Measurements from ENCODE around the gene RNF39.

GRCh38 chr6:30103872-30104179 is 28.3 kb upstream of the RNF39 start:
- TF ChIP-seq MTA3 (IDR thresholded peaks at IDR 0.05; ENCODE audit: borderline replicate concordance, low read length), result no peak
- TF ChIP-seq, protein P1, sequence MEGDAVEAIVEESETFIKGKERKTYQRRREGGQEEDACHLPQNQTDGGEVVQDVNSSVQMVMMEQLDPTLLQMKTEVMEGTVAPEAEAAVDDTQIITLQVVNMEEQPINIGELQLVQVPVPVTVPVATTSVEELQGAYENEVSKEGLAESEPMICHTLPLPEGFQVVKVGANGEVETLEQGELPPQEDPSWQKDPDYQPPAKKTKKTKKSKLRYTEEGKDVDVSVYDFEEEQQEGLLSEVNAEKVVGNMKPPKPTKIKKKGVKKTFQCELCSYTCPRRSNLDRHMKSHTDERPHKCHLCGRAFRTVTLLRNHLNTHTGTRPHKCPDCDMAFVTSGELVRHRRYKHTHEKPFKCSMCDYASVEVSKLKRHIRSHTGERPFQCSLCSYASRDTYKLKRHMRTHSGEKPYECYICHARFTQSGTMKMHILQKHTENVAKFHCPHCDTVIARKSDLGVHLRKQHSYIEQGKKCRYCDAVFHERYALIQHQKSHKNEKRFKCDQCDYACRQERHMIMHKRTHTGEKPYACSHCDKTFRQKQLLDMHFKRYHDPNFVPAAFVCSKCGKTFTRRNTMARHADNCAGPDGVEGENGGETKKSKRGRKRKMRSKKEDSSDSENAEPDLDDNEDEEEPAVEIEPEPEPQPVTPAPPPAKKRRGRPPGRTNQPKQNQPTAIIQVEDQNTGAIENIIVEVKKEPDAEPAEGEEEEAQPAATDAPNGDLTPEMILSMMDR (IDR thresholded peaks at IDR 0.05 in 2 of 3, conservative IDR thresholded peaks at IDR 0.05 in 1 of 3; ENCODE audit: control insufficient read depth in 2 of 3, extremely low read depth in 1 of 3, insufficient read depth in 1 of 3, low read depth in 3 of 3, low read length in 3 of 3), result no peak
- TF ChIP-seq, protein P2, sequence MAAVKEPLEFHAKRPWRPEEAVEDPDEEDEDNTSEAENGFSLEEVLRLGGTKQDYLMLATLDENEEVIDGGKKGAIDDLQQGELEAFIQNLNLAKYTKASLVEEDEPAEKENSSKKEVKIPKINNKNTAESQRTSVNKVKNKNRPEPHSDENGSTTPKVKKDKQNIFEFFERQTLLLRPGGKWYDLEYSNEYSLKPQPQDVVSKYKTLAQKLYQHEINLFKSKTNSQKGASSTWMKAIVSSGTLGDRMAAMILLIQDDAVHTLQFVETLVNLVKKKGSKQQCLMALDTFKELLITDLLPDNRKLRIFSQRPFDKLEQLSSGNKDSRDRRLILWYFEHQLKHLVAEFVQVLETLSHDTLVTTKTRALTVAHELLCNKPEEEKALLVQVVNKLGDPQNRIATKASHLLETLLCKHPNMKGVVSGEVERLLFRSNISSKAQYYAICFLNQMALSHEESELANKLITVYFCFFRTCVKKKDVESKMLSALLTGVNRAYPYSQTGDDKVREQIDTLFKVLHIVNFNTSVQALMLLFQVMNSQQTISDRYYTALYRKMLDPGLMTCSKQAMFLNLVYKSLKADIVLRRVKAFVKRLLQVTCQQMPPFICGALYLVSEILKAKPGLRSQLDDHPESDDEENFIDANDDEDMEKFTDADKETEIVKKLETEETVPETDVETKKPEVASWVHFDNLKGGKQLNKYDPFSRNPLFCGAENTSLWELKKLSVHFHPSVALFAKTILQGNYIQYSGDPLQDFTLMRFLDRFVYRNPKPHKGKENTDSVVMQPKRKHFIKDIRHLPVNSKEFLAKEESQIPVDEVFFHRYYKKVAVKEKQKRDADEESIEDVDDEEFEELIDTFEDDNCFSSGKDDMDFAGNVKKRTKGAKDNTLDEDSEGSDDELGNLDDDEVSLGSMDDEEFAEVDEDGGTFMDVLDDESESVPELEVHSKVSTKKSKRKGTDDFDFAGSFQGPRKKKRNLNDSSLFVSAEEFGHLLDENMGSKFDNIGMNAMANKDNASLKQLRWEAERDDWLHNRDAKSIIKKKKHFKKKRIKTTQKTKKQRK (IDR thresholded peaks at IDR 0.05; ENCODE audit: low read depth, low read length), result no peak
- no peak for TF ChIP-seq EZH2 (IDR thresholded peaks at IDR 0.05; ENCODE audit: borderline replicate concordance, control insufficient read depth, low read depth, low read length)
- no peak for TF ChIP-seq GABPA (IDR thresholded peaks at IDR 0.05; ENCODE audit: low read depth)
- no peak for TF ChIP-seq PAX5 (IDR thresholded peaks at IDR 0.05; ENCODE audit: borderline replicate concordance, low read depth, low read length)
- TF ChIP-seq CHD2 (IDR thresholded peaks at IDR 0.05; ENCODE audit: borderline replicate concordance, low read depth, low read length), result no peak
- TF ChIP-seq MAX (IDR thresholded peaks at IDR 0.05; ENCODE audit: low read depth, low read length), result no peak
